B cell (primary cell): ENCODE data around the gene AUTS2.

Experiments used
- EZH2 ChIP-seq: IDR thresholded peaks from 2 replicates; pipeline ENCODE4 v1.6.1; 2012; ENCODE audit warnings: borderline replicate concordance, low read depth, mild to moderate bottlenecking, moderate library complexity, low read length; ENCODE audit not compliant: insufficient read depth, poor library complexity, severe bottlenecking
- TF ChIP-seq, protein P1 (sequence below): fragments of 200-600 bp; IDR thresholded peaks from one replicate; pipeline ENCODE4 v1.8.0; 2022; ENCODE audit warnings: antibody characterized with exemption, mild to moderate bottlenecking

GRCh38 chr7:70838292-70838907, 1240.1 kb downstream of the AUTS2 start:
- TF ChIP-seq, protein P1, sequence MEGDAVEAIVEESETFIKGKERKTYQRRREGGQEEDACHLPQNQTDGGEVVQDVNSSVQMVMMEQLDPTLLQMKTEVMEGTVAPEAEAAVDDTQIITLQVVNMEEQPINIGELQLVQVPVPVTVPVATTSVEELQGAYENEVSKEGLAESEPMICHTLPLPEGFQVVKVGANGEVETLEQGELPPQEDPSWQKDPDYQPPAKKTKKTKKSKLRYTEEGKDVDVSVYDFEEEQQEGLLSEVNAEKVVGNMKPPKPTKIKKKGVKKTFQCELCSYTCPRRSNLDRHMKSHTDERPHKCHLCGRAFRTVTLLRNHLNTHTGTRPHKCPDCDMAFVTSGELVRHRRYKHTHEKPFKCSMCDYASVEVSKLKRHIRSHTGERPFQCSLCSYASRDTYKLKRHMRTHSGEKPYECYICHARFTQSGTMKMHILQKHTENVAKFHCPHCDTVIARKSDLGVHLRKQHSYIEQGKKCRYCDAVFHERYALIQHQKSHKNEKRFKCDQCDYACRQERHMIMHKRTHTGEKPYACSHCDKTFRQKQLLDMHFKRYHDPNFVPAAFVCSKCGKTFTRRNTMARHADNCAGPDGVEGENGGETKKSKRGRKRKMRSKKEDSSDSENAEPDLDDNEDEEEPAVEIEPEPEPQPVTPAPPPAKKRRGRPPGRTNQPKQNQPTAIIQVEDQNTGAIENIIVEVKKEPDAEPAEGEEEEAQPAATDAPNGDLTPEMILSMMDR, result no peak
- TF ChIP-seq EZH2, result no peak
